GM18507 (cell line): Measurements from ENCODE around the gene STT3A.
A peak's percentile ranks its signal among the peaks of the same experiment; 100 is the strongest.
"Not testable (repeated sequence)": the region's sequence is repeated elsewhere in the genome, so short reads cannot be mapped to it uniquely, and the experiment has no call there.

Experiments
- DNase-seq: peaks from one replicate; pipeline ENCODE4 v3.0.0; 2011; ENCODE audit warnings: low read depth; ENCODE audit not compliant: insufficient read length; ENCODE audit errors: extremely low spot score
- FAIRE-seq: peaks from 2 replicates; lab custom pipeline; 2011; peaks lifted over from hg19 to GRCh38; lab: Jason Lieb, UNC

STT3A gene

GRCh38 chr11:125592305-125593113, at the start of gene STT3A:
STT3A (plus strand) TSS chr11:125592852; CDS start chr11:125595916, 3,064 bp downstream.
- FAIRE-seq, result peak; percentile 98
- peak; percentile 89 for DNase-seq

- DNase-seq, result no peak
- FAIRE-seq, result no peak
Measured at GRCh38 chr11:125550780-125551179, 41.9 kb upstream of the STT3A start.

DNA sequence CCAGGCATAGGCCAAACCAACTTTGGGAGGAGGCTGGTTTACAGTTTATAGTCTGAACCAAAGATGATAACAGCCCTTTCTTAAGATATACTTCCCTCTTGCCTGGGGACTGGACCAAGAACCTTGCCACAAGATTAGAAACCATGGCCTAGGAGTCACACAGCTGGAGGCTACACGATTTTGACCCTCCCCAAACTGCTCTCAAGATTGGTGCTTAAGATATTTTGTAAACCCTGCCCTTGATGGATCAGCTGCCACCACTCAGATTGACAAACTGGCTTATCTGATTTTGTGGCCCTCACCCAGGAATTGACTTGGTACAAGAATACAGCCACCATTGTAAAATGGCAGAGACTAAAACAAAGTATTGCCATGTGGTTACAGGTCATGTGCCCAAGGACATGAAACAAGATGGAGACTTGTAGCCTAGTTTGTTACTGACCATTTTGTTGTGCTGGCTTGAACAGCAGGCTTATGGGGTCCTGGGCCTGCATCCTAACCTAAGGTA, 40.8 kb upstream of the STT3A start:
- DNase-seq, result no peak
- no peak for FAIRE-seq

DNA sequence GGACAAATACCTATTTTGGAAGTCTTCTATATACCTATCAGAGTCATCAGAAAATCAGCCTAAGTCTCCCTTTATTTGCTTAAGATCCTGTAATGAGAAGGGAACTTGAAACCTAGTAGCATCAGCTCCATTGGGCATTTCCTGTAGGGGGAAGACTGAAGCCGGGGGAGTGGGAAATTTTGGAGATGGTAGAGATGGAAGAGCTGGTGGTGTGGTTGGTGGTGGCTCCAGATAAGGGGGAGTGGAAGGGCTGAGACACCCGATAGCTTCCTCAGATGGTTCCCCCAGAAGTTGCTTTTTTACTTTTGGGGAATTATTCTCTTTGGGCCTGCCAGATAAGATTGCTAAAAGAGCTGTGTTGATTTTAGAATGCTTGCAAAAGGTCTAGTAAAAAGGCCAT, 39.7 kb upstream of the STT3A start:
- DNase-seq (no peak), FAIRE-seq (no peak)

GRCh38 chr11:125553357-125553756, 39.3 kb upstream of the STT3A start:
- DNase-seq, result no peak
- FAIRE-seq, result no peak

- DNase-seq (no peak), FAIRE-seq (no peak)
Measured at GRCh38 chr11:125554038-125554437, 38.6 kb upstream of the STT3A start.

GRCh38 chr11:125559888-125560287, 32.8 kb upstream of the STT3A start:
- FAIRE-seq (no peak), DNase-seq (no peak)

- DNase-seq, result no peak
- no peak for FAIRE-seq
Measured at GRCh38 chr11:125561924-125562323, 30.7 kb upstream of the STT3A start.

DNA sequence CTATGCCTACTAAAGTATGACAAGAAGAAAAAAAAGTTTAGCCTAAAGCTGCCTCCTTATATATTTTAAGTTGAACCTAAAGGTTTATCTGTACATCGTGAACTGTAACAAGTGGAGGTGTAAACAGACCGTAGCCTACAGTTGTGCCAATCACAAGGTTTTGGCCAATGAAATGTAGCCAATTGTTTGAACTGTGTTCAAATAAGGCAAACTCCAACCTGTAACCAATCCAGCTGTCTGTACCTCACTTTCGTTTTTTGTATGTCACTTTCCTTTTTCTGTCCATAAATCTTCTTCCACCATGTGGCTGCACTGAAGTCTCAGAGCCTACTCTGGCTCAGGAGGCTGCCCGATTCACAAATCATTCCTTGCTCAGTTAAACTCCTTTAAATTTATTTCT, 30.2 kb upstream of the STT3A start:
- DNase-seq, result no peak
- FAIRE-seq, result no peak

- DNase-seq (no peak), FAIRE-seq (no peak)
Measured at GRCh38 chr11:125564357-125564756, 28.3 kb upstream of the STT3A start.

DNA sequence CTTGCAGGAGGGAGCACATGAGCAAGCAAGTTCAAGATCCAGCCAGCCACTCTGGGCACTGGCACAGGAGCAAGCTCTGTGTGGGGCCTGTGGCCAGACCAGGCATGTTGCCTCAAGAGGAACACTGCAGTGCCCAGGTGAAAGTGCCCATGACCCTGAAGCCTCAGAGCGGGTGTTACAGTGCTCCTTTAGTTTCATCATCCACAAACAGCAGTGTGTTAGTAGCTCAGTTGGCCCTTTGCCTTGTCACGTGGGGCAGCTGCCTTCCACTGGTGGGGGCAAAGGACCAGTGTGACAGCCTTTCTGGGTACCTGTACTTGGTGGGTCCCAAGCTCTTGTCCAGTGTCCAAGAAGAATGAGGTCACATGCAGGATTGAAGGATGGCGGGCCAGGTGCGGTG, 26.4 kb upstream of the STT3A start:
- FAIRE-seq (no peak), DNase-seq (no peak)

DNA sequence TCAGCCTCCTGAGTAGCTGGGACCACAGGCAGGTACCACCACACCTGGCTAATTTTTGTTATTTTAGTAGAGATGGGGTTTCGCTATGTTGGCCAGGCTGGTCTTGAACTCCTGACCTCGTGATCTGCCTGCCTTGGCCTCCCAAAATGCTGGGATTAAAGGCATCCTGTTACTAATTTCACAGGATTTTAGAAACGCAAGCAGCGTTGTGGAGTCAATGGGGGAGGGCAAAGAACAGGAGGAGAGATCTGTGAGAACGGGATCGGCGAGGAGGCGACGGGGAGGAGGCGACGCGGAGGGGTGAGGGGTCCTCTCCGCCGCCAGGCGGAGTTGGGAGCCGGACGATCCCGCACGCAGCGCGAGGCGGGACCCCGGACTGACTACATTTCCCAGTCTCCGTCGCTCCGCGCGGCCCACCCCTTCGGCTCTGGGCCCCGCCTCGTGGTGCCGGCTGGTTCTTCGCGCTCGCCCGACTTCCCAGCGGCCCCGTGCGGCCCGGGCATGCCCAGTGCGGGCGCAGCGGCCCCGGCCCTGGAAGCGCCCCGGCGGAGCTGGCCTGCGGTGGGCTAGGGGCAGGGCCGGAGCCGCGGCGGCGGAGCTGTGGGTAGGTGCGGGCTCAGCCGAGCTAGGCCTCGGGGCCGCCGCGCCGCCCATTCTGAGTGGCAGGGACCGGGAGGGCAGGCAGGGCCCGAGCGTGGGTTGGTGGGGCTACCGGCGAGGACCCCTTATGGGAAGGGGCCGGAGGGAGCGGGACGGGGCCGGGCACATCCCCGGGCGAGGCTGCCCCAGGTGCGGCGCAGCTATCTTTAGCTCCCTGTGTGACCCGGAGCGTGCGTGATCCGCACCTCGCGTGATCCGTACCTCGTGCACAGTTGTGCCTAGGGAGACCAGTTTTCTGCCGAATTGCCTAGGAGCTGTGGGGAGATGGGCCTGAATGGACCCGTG, 23.4 kb upstream of the STT3A start, which contains the start of gene EI24:
EI24 (plus strand) TSS at position 508 of the 945 bp plus-strand sequence. CDS start 3,051 bp downstream, outside the sequence.
- DNase-seq (peak; percentile 83), FAIRE-seq (peak; percentile 86)

DNA sequence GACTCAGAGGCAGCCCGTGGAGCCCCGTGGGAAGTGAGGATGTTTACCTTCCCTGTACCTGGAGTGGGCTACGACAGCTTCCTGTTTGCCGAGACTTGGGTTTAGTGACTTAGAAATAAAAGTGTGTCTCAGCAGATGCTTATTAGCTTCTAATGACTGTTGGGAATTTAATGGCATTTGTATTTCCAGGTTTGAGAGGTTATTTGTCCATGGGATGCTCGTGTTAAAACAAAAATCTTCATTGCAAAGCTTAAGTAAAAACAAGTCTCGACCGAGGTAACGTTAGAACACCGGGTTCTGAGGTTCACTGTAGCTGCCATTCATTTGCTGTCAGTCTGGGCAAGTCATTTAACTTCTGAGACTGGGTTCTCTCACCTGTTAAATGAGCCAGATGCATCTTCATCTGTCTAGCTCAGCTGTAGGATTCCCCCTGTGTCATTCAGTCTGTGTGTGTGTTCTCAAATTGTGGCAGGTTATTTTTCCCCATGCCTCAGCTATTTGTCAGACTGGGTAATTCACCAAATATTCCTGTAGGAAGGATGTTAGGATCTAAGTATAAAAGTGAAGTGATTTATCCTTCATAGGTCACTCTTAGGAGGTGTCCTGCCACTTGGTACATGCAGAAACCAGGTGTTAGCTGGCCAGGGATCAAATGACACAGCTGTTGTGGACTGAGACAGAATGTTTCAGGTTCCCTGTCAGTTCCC, 22.6 kb upstream of the STT3A start:
- no peak for DNase-seq
- FAIRE-seq, result peak; percentile 59

DNA sequence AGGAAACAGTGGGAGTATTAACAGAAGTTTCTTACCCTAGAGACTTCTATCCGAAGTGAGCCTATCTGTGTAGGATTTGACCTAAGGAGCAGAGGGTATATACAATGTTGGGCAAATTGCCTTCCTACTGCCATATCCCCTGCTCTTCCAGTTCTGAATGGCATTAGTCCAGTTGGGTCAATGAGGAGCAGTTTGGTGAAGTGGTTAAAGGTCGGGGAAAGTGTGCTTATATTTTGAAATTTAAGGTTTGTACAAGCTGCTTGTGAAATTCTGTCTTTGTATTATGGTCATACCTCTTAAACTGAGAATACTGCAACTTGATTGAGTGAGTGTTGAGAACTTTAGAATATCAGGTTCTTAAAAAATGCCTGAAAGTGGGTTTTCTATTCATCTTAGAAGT, 21.7 kb upstream of the STT3A start:
- no peak for FAIRE-seq
- no peak for DNase-seq

DNA sequence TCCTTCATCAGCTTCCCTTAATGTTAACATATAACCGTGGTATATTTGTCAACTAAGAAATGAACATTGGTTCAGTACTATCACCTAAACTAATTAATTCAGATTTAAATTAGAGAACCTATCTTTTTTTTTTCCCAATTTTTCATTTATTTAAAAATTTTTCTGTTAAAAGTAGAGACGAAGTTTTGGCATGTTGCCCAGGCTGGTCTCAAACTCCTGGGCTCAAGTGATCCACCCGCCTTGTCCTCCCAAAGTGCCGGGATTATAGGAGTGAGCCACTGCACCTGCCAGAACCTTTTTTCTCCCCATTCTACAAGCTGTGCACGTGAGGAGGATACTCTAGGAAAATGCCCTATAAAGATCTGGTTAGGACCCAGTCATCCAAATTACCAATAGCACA, 19.7 kb upstream of the STT3A start:
- no peak for FAIRE-seq

DNA sequence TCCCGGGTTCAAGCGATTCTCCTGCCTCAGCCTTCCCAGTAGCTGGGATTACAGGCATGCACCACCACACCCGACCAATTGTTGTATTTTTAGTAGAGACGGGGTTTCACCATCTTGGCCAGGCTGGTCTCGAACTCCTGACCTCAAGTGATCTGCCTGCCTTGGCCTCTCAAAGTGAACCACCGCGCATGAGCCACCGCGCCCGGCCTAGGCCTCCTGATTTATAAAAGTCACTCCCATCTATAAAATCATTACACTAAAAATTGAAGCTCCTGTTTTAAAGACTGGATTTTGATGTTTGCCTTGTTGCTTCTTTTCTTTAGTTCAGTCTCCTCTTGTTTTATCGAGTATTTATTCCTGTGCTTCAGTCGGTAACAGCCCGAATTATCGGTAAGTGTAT, 15.5 kb upstream of the STT3A start:
- not testable (repeated sequence) for DNase-seq, FAIRE-seq

More for the DNA sequence above, 19.7 kb upstream of the STT3A start:
- DNase-seq, result no peak

DNA sequence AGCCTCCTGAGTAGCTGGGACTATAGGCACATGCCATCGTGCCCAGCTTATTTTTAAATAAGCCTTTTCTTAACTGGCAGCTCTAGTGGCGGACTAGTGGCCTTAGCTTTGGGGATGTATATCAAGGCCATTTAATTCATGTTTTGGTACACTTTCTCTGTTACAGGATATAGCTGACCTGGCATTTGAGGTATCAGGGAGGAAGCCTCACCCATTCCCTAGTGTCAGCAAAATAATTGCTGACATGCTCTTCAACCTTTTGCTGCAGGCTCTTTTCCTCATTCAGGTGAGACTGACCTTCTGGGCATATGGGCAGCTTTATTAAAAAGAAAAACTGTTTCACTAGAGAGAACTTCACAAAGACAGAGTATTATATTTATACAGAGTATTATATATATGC, 13.9 kb upstream of the STT3A start:
- no peak for FAIRE-seq
- DNase-seq, result no peak

DNA sequence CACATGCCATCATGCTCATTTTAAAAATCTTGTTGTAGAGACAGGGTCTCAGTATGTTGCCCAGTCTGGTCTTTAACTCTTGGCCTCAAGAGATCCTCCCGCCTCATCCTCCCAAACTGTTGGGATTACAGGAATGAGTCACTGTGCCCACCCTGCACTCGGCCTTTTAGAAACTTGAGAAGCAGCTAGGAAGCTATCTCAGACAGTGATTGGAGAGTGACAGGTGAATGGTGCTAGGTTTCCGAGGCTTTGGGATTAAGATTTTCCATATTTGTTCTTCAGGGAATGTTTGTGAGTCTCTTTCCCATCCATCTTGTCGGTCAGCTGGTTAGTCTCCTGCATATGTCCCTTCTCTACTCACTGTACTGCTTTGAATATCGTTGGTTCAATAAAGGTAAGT, 12.8 kb upstream of the STT3A start:
- DNase-seq (no peak), FAIRE-seq (no peak)

GRCh38 chr11:125583496-125583895, 9.2 kb upstream of the STT3A start:
- no peak for DNase-seq
- no peak for FAIRE-seq

DNA sequence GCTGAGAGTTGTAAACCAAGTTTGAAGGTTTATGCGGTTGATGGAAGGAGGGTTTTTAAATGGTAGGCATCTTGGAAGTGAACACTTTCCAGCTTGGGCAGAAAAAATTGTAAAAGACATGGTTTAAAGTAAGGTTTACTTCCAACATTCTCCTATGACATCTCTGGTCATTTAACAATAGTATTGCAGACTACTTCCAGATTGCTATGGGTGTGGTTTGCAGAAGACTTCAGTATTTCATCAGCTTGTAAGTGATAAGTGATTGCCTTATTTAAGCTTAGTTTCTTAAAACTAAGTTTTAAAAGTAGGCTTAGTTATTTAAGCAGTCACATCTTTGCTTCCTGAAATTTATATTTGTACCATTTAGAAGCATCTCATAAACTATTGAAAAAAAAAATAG, 7.2 kb upstream of the STT3A start:
- FAIRE-seq, result no peak
- no peak for DNase-seq
